ENCODE results near the gene GBP7. TPM values are rescaled to one million over a fixed set of nuclear protein-coding genes. Genes with fewer than 3 reads are reported as not detected.

Gene GBP7
- total RNA-seq, 4 donors from 2014 or later: not detected

DNA sequence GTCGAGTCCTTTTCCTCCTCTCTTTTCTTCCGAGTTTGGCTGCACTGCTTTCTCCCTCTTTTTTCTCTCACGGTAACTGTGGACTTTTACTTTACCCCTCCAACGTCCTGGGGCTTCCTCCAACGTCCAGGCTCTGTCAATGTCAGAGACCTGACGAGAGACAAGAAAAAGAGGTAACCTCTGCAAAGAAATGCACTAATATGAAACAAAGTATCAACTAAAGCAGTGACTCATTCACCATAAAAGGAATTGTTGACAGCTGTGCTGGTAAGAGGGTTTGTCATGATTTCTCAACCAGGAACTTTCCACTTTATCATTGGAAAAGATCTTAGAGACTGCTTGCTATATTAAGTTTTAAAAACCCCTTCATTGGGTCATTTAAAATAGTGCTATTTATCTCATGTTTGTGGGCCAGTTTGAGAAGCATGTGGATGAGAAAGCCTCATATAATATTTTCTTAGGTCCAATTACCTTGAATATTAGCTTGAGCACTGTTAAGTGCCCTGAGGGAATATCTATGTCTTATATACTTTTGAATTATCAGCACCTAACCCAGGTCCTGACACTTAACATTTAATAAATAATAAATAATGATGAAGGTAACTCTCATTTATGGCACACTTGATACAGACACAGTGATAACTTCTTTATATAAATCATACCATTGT is 49.8 kb downstream of the GBP7 start, which contains the start of gene GBP2:
GBP2 (minus strand) TSS at position 202 of the 668 bp plus-strand sequence. CDS start 4,148 bp downstream, outside the sequence.
- H3K27ac ChIP-seq: peak within 1 kb of the TSS; percentile 70 to 89 (median 82)
- DNase-seq: peak in 1 of 3 donors; percentile 54
- peaks cover 0 to 27% (median 0%) of the 10 kb centered on the region in 4 donors for H3K4me1 ChIP-seq
- peak; percentile 28 to 75 for TF ChIP-seq POLR2A (IDR thresholded peaks at IDR 0.05)
- TF ChIP-seq, protein P1, sequence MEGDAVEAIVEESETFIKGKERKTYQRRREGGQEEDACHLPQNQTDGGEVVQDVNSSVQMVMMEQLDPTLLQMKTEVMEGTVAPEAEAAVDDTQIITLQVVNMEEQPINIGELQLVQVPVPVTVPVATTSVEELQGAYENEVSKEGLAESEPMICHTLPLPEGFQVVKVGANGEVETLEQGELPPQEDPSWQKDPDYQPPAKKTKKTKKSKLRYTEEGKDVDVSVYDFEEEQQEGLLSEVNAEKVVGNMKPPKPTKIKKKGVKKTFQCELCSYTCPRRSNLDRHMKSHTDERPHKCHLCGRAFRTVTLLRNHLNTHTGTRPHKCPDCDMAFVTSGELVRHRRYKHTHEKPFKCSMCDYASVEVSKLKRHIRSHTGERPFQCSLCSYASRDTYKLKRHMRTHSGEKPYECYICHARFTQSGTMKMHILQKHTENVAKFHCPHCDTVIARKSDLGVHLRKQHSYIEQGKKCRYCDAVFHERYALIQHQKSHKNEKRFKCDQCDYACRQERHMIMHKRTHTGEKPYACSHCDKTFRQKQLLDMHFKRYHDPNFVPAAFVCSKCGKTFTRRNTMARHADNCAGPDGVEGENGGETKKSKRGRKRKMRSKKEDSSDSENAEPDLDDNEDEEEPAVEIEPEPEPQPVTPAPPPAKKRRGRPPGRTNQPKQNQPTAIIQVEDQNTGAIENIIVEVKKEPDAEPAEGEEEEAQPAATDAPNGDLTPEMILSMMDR (IDR thresholded peaks at IDR 0.05): no peak
- H3K27me3 ChIP-seq: no peaks in the 10 kb centered on the region
- peak within 1 kb of the TSS; percentile 32 to 59 (median 48) for H3K4me3 ChIP-seq
- peaks cover 0 to 8% (median 0%) of the 10 kb centered on the region in 3 donors for H3K36me3 ChIP-seq
- H3K9me3 ChIP-seq: no peaks in the 10 kb centered on the region

DNA sequence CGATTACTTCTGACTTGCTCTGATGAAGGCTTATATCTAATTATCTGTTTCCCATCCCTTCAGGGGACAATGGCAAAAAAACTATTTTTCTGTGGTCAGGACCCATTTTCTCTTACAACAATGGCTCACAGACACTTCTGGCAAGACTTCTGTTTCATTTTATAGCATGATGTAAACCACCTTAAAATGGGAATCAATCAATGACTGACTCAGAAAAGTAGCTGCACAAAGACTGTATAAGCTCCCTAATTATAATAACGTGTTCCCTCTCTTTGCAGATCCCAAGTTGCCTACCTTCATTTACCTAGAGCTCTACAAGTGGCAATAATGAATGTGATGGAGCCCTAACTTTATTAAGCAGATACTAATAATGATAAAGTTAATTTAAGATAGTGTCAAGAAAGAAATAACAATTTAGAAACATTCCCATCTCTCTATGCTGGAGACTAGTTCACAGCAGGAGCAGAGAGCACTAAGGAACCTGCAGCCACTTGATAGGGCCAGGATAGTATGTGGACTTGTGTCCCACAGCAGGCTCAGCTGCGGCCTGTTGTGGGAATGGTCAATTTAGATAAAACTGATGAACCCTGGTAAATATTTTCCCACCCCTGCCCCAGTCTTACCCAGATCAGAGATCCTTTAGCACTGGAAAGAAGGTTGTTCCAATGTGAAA is 50.4 kb downstream of the GBP7 start:
- H3K27me3 ChIP-seq: no peaks in the 10 kb centered on the region
- peak in 2 of 3 donors; percentile 22 to 55 for DNase-seq
- peaks cover 0 to 27% (median 0%) of the 10 kb centered on the region in 4 donors for H3K4me1 ChIP-seq
- H3K36me3 ChIP-seq: peaks cover 0 to 14% (median 0%) of the 10 kb centered on the region in 3 donors
- H3K9me3 ChIP-seq: no peaks in the 10 kb centered on the region
- TF ChIP-seq POLR2A (IDR thresholded peaks at IDR 0.05): no peak
- TF ChIP-seq, protein P1 (IDR thresholded peaks at IDR 0.05): no peak
- H3K4me3 ChIP-seq: peak overlapping the region; percentile 32 to 59 (median 48)
- H3K27ac ChIP-seq: peak overlapping the region; percentile 70 to 89 (median 82)

DNA sequence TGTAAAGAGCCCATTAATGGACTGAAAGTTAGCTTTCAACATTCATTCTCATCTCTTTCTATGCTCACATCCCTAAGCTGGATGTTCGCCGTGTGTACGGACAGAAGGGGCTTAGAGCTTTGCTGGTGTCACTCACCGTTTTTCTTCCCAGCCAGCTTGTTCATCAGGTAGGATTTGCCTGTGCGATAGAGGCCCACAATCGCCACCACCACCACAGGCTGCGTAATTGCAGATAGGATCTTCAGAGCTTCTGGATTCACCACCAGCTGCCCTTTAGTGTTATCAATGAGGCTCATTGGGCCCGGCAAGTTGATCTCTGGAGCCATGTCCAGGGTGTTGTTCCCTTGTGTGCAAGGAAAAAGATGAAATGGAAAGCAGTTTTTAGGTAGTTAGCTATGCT is 54.2 kb downstream of the GBP7 start:
- H3K36me3 ChIP-seq: peaks cover 0 to 52% (median 0%) of the 10 kb centered on the region in 3 donors
- TF ChIP-seq, protein P1 (IDR thresholded peaks at IDR 0.05): no peak
- no peak for TF ChIP-seq POLR2A (IDR thresholded peaks at IDR 0.05)

DNA sequence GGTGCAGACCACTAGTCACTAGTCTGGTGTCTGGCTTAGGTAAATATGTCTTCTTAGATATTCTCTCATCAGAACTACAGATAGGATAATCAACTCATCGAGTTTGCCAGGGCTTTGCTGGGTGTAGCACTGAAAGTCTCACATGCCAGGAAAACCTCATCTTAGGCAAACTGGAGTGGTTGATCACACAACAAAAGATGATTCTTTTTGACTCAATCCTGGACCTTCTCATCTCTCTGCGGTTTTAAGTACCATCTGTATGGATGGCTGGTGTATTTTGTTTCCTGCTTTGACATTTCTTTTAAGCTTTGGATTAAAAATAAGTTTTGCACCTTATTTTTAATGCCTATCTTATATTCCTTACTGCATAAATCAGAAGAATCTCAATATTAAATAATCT is 61.1 kb downstream of the GBP7 start:
- Histone ChIP-seq H3K36me3 (peaks cover 0 to 98% (median 0%) of the 10 kb centered on the region in 3 donors), H3K4me3 (no peak overlapping the region), H3K27ac (no peak overlapping the region), H3K9me3 (no peaks in the 10 kb centered on the region), H3K27me3 (no peaks in the 10 kb centered on the region), H3K4me1 (no peaks in the 10 kb centered on the region)
- no peak for DNase-seq
- TF ChIP-seq, protein P1 (IDR thresholded peaks at IDR 0.05): no peak
- no peak for TF ChIP-seq POLR2A (IDR thresholded peaks at IDR 0.05)

More for the DNA sequence above, 54.2 kb downstream of the GBP7 start:
- no peak overlapping the region for H3K27ac ChIP-seq
- no peaks in the 10 kb centered on the region for H3K9me3 ChIP-seq
- DNase-seq: no peak
- no peaks in the 10 kb centered on the region for H3K27me3 ChIP-seq
- H3K4me3 ChIP-seq: no peak overlapping the region
- H3K4me1 ChIP-seq: peaks cover 0 to 6% (median 0%) of the 10 kb centered on the region in 4 donors

DNA sequence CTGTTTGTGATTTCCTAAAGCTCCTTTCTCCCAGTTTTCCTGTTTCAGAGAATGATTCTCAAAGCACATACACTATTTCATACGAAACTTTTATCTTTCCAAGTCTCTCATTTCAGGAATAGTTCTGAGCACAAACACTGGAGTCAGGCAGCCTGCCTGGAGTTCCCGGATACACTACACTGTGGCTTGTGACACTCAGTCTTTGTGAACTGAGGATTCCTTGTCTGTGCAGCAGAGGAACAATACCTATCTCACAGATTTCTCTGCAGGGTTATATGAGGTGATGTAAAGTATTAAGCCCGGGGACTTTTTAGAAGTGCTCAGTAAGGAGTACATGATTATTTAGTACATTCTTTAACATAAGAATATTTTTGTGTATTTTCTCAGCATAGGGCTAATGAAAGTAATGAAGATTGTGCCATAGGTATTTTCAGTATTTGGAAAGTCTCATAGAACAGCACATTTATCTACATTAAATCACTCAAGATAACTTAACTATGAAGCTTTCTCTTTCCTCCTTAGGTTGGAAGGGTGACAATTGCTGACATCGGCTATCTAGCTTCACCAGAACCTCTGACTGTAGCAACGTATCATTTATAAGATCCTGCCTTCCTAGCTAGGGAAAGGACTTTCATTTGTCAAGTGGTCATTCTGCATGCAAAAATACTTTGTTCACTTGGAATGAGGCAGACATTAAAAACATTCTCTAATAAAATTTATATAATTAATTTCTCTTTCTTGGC is 62.8 kb downstream of the GBP7 start:
- Histone ChIP-seq H3K27me3 (no peaks in the 10 kb centered on the region), H3K4me3 (no peak overlapping the region), H3K9me3 (no peaks in the 10 kb centered on the region), H3K36me3 (peaks cover 0 to 98% (median 0%) of the 10 kb centered on the region in 3 donors), H3K27ac (no peak overlapping the region), H3K4me1 (no peaks in the 10 kb centered on the region)
- DNase-seq: no peak
- no peak for TF ChIP-seq POLR2A (IDR thresholded peaks at IDR 0.05)
- TF ChIP-seq, protein P1 (IDR thresholded peaks at IDR 0.05): no peak

Measured in Peyer's patch (tissue), 4 donors.